Measurements from ENCODE around the gene FLT1. TPM values are rescaled to one million over a fixed set of nuclear protein-coding genes. Genes with fewer than 3 reads are reported as not detected.

FLT1 gene
- total RNA-seq, 1 experiment from 2014 or later = 0.25 TPM

GRCh38 chr13:28544026-28544425 is 49.1 kb upstream of the FLT1 start:
- no TSS peak for BruUV-seq (replicated peaks)
- H3K27ac ChIP-seq (ENCODE audit: low read depth, low read length) = no peak overlapping the region
- RAD21 ChIA-PET (ENCODE audit: low non-redundant PET in 1 of 2, low total read pairs in 2 of 2, uncharacterized antibody in 2 of 2, unreplicated experiment in 2 of 2) = no interaction called here
- no peaks in the 10 kb centered on the region for H4K20me1 ChIP-seq (ENCODE audit: insufficient read depth)
- H3K9me2 ChIP-seq (ENCODE audit: insufficient read depth) = no peaks in the 10 kb centered on the region
- no peaks in the 10 kb centered on the region for H3K4me1 ChIP-seq (ENCODE audit: control insufficient read depth in 1 of 2, insufficient read depth in 2 of 2, low read length in 2 of 2)
- no peak for ATAC-seq
- no peak overlapping the region for H3K4me2 ChIP-seq (ENCODE audit: low read length)
- no peak overlapping the region for H3K9ac ChIP-seq (ENCODE audit: low read length)
- intact Hi-C loops (cut with micrococcal nuclease) = no loop called here
- no peaks in the 10 kb centered on the region for H3K79me2 ChIP-seq (ENCODE audit: insufficient read depth, low read length)
- DNase-seq (ENCODE audit: low read depth, low spot score) = no peak
- H3K4me3 ChIP-seq (replicated peaks in 1 of 2; ENCODE audit: low read depth in 1 of 2, low read length in 2 of 2) = no peak overlapping the region
- CTCF ChIA-PET = no interaction called here
- no peak overlapping the region for H2AFZ ChIP-seq (ENCODE audit: low read depth, low read length, poor library complexity, severe bottlenecking)
- no peaks in the 10 kb centered on the region for H3K36me3 ChIP-seq (ENCODE audit: control insufficient read depth in 1 of 2, insufficient read depth in 2 of 2, low read length in 2 of 2)
- TF ChIP-seq JUND (IDR thresholded peaks at IDR 0.05) (no peak), ZBTB33 (IDR thresholded peaks at IDR 0.05; ENCODE audit: extremely low read depth, insufficient replicate concordance, low read length) (no peak)
- no peaks in the 10 kb centered on the region for H3K27me3 ChIP-seq (ENCODE audit: insufficient read depth, low read length)
- POLR2A ChIA-PET = no interaction called here
- H3K9me3 ChIP-seq (ENCODE audit: control insufficient read depth in 1 of 2, insufficient read depth in 1 of 2, low read depth in 1 of 2, low read length in 2 of 2) = no peaks in the 10 kb centered on the region

DNA sequence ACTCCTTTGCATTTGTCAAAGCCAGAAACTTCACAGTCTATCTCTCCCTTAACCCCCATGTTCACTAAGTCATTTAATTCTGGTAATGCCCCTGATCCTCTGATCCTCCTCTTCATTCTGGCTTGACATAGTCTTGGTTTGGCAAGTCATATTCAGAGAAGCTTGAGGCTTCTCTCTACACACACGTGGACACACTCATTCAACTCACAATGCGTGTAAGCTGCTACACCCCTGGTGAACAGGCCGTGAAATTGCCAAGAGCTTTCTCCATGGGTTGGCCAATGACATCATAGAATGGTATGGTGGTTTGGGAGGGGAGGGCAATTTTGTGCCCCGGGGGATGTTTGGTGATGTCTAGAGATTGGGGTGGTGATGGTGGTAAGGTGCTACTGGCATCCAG is 47.9 kb upstream of the FLT1 start:
- no peak for DNase-seq (ENCODE audit: low read depth, low spot score)
- H3K36me3 ChIP-seq (ENCODE audit: control insufficient read depth in 1 of 2, insufficient read depth in 2 of 2, low read length in 2 of 2) = no peaks in the 10 kb centered on the region
- H3K4me2 ChIP-seq (ENCODE audit: low read length) = no peak overlapping the region
- H4K20me1 ChIP-seq (ENCODE audit: insufficient read depth) = no peaks in the 10 kb centered on the region
- ChIA-PET POLR2A (no interaction called here), CTCF (no interaction called here), RAD21 (ENCODE audit: low non-redundant PET in 1 of 2, low total read pairs in 2 of 2, uncharacterized antibody in 2 of 2, unreplicated experiment in 2 of 2) (no interaction called here)
- no peaks in the 10 kb centered on the region for H3K27me3 ChIP-seq (ENCODE audit: insufficient read depth, low read length)
- no peak overlapping the region for H3K27ac ChIP-seq (ENCODE audit: low read depth, low read length)
- H3K9ac ChIP-seq (ENCODE audit: low read length) = no peak overlapping the region
- no peaks in the 10 kb centered on the region for H3K4me1 ChIP-seq (ENCODE audit: control insufficient read depth in 1 of 2, insufficient read depth in 2 of 2, low read length in 2 of 2)
- no peaks in the 10 kb centered on the region for H3K9me2 ChIP-seq (ENCODE audit: insufficient read depth)
- no peaks in the 10 kb centered on the region for H3K9me3 ChIP-seq (ENCODE audit: control insufficient read depth in 1 of 2, insufficient read depth in 1 of 2, low read depth in 1 of 2, low read length in 2 of 2)
- TF ChIP-seq MAX (IDR thresholded peaks at IDR 0.05) (no peak), SRF (IDR thresholded peaks at IDR 0.05; ENCODE audit: low read depth) (no peak)
- no peak overlapping the region for H2AFZ ChIP-seq (ENCODE audit: low read depth, low read length, poor library complexity, severe bottlenecking)
- intact Hi-C loops (cut with micrococcal nuclease) = no loop called here
- ATAC-seq = no peak
- H3K4me3 ChIP-seq (replicated peaks in 1 of 2; ENCODE audit: low read depth in 1 of 2, low read length in 2 of 2) = no peak overlapping the region
- no TSS peak for BruUV-seq (replicated peaks)
- no peaks in the 10 kb centered on the region for H3K79me2 ChIP-seq (ENCODE audit: insufficient read depth, low read length)
